ENCODE results near the gene NR5A1.

NR5A1 gene

DNA sequence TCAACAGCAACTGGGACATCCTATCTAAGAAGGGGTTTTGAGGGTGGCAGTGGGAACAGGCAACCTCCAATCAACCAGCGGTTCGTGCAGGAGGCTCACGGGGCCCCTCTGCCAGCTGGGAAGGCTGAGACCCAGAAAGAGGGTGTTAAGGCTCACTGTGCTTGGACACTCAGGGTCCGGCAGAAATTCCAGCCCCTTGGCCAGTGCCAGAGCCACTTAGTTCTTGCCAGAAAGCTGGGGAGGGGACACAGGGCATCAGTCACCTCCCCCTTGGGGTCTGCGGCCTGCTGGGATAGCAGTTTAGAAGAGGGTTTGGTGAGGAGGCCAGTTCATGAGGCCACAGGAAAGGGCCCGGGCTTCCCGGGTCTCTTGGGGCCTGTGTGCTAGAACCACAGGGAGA is 36.5 kb downstream of the NR5A1 start:
- no peak for DNase-seq
- H3K4me3 ChIP-seq (ENCODE audit: low read length), result no peak overlapping the region
- H3K4me1 ChIP-seq (ENCODE audit: low read length), result no peaks in the 10 kb centered on the region
- H3K27me3 ChIP-seq (replicated peaks; ENCODE audit: insufficient read depth, low read length), result peaks cover 12% of the 10 kb centered on the region; the same call in 1 of the 2 replicates
- H4K20me1 ChIP-seq (ENCODE audit: insufficient read depth, low read length), result no peaks in the 10 kb centered on the region
- H3K9me3 ChIP-seq (replicated peaks; ENCODE audit: insufficient read depth, low read length), result no peaks in the 10 kb centered on the region
- H3F3A ChIP-seq (ENCODE audit: insufficient read depth, low read length), result no peaks in the 10 kb centered on the region
- TF ChIP-seq EZH2 (optimal IDR thresholded peaks at IDR 0.05; ENCODE audit: low read depth, low read length), result no peak
- TF ChIP-seq, protein P1, sequence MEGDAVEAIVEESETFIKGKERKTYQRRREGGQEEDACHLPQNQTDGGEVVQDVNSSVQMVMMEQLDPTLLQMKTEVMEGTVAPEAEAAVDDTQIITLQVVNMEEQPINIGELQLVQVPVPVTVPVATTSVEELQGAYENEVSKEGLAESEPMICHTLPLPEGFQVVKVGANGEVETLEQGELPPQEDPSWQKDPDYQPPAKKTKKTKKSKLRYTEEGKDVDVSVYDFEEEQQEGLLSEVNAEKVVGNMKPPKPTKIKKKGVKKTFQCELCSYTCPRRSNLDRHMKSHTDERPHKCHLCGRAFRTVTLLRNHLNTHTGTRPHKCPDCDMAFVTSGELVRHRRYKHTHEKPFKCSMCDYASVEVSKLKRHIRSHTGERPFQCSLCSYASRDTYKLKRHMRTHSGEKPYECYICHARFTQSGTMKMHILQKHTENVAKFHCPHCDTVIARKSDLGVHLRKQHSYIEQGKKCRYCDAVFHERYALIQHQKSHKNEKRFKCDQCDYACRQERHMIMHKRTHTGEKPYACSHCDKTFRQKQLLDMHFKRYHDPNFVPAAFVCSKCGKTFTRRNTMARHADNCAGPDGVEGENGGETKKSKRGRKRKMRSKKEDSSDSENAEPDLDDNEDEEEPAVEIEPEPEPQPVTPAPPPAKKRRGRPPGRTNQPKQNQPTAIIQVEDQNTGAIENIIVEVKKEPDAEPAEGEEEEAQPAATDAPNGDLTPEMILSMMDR (IDR thresholded peaks at IDR 0.05; ENCODE audit: low read length), result no peak
- TF ChIP-seq EZH2phosphoT487 (IDR thresholded peaks at IDR 0.05; ENCODE audit: low read length), result no peak
- no peaks in the 10 kb centered on the region for H3K36me3 ChIP-seq (replicated peaks; ENCODE audit: insufficient read depth, low read length)
- H2AFZ ChIP-seq (ENCODE audit: low read length), result no peak overlapping the region
- H3K4me2 ChIP-seq (ENCODE audit: low read depth, low read length), result no peak overlapping the region
- no peak overlapping the region for H3K27ac ChIP-seq (ENCODE audit: low read length)
- no peaks in the 10 kb centered on the region for H3K9me2 ChIP-seq (replicated peaks; ENCODE audit: insufficient read depth, low read length)
- H3K9ac ChIP-seq (ENCODE audit: low read length), result no peak overlapping the region
- H3K79me2 ChIP-seq (ENCODE audit: low read length), result no peaks in the 10 kb centered on the region

DNA sequence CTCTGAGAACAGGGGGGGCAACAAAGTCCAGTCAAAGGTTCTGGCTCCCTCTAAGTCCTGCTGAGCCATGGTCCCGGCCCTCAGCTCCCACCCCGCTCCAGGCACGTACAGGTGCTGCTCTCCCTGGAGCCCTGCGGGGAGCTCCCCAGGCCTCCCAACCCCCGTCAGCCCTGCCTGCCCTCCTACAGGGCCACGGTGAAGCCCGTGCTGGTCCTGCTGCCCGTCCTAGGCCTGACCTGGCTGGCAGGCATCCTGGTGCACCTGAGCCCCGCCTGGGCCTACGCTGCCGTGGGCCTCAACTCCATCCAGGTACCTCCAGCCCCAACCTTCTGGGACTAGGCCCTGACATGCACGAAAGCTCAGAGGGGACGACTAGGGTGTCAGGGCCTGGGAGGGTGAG is 36.9 kb downstream of the NR5A1 start:
- no peak overlapping the region for H3K27ac ChIP-seq (ENCODE audit: low read length)
- TF ChIP-seq EZH2 (optimal IDR thresholded peaks at IDR 0.05; ENCODE audit: low read depth, low read length), result no peak
- TF ChIP-seq, protein P1 (IDR thresholded peaks at IDR 0.05; ENCODE audit: low read length), result no peak
- no peak for TF ChIP-seq EZH2phosphoT487 (IDR thresholded peaks at IDR 0.05; ENCODE audit: low read length)
- H3F3A ChIP-seq (ENCODE audit: insufficient read depth, low read length), result no peaks in the 10 kb centered on the region

DNA sequence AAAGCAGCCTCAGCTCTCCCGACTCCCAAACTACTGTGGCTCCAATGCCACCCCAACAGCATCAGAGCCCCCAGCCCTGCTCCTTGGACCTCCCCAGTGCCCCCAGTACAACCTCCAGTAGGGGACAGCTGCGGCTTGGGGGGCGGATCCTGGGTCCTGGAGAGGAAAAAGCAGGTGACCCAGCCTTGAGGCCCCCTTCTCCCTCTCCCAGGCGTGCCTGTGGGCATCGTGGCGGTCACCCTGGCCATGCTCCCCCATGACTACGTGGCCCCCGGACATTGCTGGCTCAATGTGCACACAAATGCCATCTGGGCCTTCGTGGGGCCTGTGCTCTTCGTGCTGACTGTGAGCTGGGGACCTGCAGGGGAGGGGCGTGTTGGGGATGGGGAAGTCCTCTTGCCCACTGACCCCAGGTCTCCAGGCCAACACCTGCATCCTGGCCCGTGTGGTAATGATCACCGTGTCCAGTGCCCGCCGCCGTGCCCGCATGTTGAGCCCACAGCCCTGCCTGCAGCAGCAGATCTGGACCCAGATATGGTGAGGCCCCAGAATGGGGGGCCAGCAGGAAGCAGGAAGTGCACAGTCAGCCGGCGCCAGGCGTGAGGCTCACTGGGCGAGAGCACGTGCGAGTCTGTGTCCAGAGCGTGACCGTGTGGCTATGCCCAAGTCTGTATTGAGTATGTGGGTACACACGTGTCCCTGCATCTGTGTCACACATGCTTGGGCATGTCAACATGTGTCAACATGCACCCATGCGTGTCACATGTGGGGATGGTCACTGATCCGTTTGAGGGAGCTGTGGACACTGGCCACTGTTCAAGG is 38.0 kb downstream of the NR5A1 start:
- H3K36me3 ChIP-seq (replicated peaks; ENCODE audit: insufficient read depth, low read length), result no peaks in the 10 kb centered on the region
- no peak overlapping the region for H3K4me2 ChIP-seq (ENCODE audit: low read depth, low read length)
- no peaks in the 10 kb centered on the region for H3K4me1 ChIP-seq (ENCODE audit: low read length)
- no peaks in the 10 kb centered on the region for H3K9me3 ChIP-seq (replicated peaks; ENCODE audit: insufficient read depth, low read length)
- H3F3A ChIP-seq (ENCODE audit: insufficient read depth, low read length), result no peaks in the 10 kb centered on the region
- H3K9ac ChIP-seq (ENCODE audit: low read length), result no peak overlapping the region
- H3K27ac ChIP-seq (ENCODE audit: low read length), result no peak overlapping the region
- no peaks in the 10 kb centered on the region for H4K20me1 ChIP-seq (ENCODE audit: insufficient read depth, low read length)
- no peak for DNase-seq
- TF ChIP-seq EZH2 (optimal IDR thresholded peaks at IDR 0.05; ENCODE audit: low read depth, low read length) (no peak), EZH2phosphoT487 (IDR thresholded peaks at IDR 0.05; ENCODE audit: low read length) (no peak)
- TF ChIP-seq, protein P1 (IDR thresholded peaks at IDR 0.05; ENCODE audit: low read length), result no peak
- no peaks in the 10 kb centered on the region for H3K79me2 ChIP-seq (ENCODE audit: low read length)
- no peaks in the 10 kb centered on the region for H3K9me2 ChIP-seq (replicated peaks; ENCODE audit: insufficient read depth, low read length)
- peaks cover 11% of the 10 kb centered on the region; the same call in 1 of the 2 replicates for H3K27me3 ChIP-seq (replicated peaks; ENCODE audit: insufficient read depth, low read length)
- no peak overlapping the region for H3K4me3 ChIP-seq (ENCODE audit: low read length)
- H2AFZ ChIP-seq (ENCODE audit: low read length), result no peak overlapping the region

More for the DNA sequence above, 36.9 kb downstream of the NR5A1 start:
- Histone ChIP-seq H2AFZ (ENCODE audit: low read length) (no peak overlapping the region), H3K9ac (ENCODE audit: low read length) (no peak overlapping the region), H3K4me3 (ENCODE audit: low read length) (no peak overlapping the region), H3K9me2 (replicated peaks; ENCODE audit: insufficient read depth, low read length) (no peaks in the 10 kb centered on the region), H3K79me2 (ENCODE audit: low read length) (no peaks in the 10 kb centered on the region), H4K20me1 (ENCODE audit: insufficient read depth, low read length) (no peaks in the 10 kb centered on the region), H3K9me3 (replicated peaks; ENCODE audit: insufficient read depth, low read length) (no peaks in the 10 kb centered on the region), H3K4me2 (ENCODE audit: low read depth, low read length) (no peak overlapping the region), H3K4me1 (ENCODE audit: low read length) (no peaks in the 10 kb centered on the region), H3K36me3 (replicated peaks; ENCODE audit: insufficient read depth, low read length) (no peaks in the 10 kb centered on the region), H3K27me3 (replicated peaks; ENCODE audit: insufficient read depth, low read length) (peaks cover 11% of the 10 kb centered on the region; the same call in 1 of the 2 replicates)
- no peak for DNase-seq
